HG03108 (cell line): ENCODE measurements around the gene RNF8.
"Not testable (repeated sequence)": the region's sequence is repeated elsewhere in the genome, so short reads cannot be mapped to it uniquely, and the experiment has no call there.

Source experiments
- ATAC-seq: cut with Tn5 transposase; IDR thresholded peaks from one replicate; pipeline ENCODE4 v1.9.1; 2021; ENCODE audit warnings: moderate library complexity; ENCODE audit not compliant: unreplicated experiment

RNF8 gene

GRCh38 chr6:37321516-37322415 is 32.0 kb upstream of the RNF8 start:
- ATAC-seq = no peak

- ATAC-seq = no peak
Observed at GRCh38 chr6:37323580-37323979, 30.2 kb upstream of the RNF8 start.

GRCh38 chr6:37324131-37325033 is 29.4 kb upstream of the RNF8 start:
- ATAC-seq = no peak

GRCh38 chr6:37330345-37330744 is 23.4 kb upstream of the RNF8 start:
- ATAC-seq = not testable (repeated sequence)

GRCh38 chr6:37331047-37331446 is 22.7 kb upstream of the RNF8 start:
- ATAC-seq = no peak

GRCh38 chr6:37332894-37333293 is 20.9 kb upstream of the RNF8 start:
- ATAC-seq = no peak

- ATAC-seq = no peak
Observed at GRCh38 chr6:37334047-37334446, 19.7 kb upstream of the RNF8 start.

GRCh38 chr6:37338317-37338716 is 15.5 kb upstream of the RNF8 start:
- ATAC-seq = not testable (repeated sequence)

GRCh38 chr6:37338745-37339255 is 15.0 kb upstream of the RNF8 start:
- no peak for ATAC-seq

- no peak for ATAC-seq
Observed at GRCh38 chr6:37339741-37340638, 13.8 kb upstream of the RNF8 start.

- no peak for ATAC-seq
Observed at GRCh38 chr6:37340639-37340943, 13.2 kb upstream of the RNF8 start.

GRCh38 chr6:37343248-37343647 is 10.5 kb upstream of the RNF8 start:
- ATAC-seq = no peak

- no peak for ATAC-seq
Observed at GRCh38 chr6:37344308-37344707, 9.5 kb upstream of the RNF8 start.

- not testable (repeated sequence) for ATAC-seq
Observed at GRCh38 chr6:37345804-37346203, 8.0 kb upstream of the RNF8 start.

- no peak for ATAC-seq
Observed at GRCh38 chr6:37347177-37347576, 6.6 kb upstream of the RNF8 start.

- no peak for ATAC-seq
Observed at GRCh38 chr6:37347670-37348111, 6.1 kb upstream of the RNF8 start.

- no peak for ATAC-seq
Observed at GRCh38 chr6:37351027-37351426, 2.8 kb upstream of the RNF8 start.

GRCh38 chr6:37352384-37352783 is 1.4 kb upstream of the RNF8 start:
- ATAC-seq = no peak

GRCh38 chr6:37354526-37355384 is 972 bp downstream of the RNF8 start:
- ATAC-seq = no peak

- ATAC-seq = no peak
Observed at GRCh38 chr6:37357288-37357687, 3.5 kb downstream of the RNF8 start.
